Left lobe of liver (tissue), 2 donors: Measurements from ENCODE around the gene TAS2R40. TPM values are rescaled to one million over a fixed set of nuclear protein-coding genes. Genes with fewer than 3 reads are reported as not detected.
"Not testable (repeated sequence)": the region's sequence is repeated elsewhere in the genome, so short reads cannot be mapped to it uniquely, and the experiment has no call there.

Experiments
- ATAC-seq: fragments of 200-7000 bp; cut with Tn5 transposase; one replicate; pipeline ENCODE4 v1.9.1; 2020; ENCODE audit warnings: mild to moderate bottlenecking, moderate library complexity
- DNase-seq: peaks from one replicate; pipeline ENCODE4 v3.0.0-alpha.2; 2020; ENCODE audit warnings: low spot score
- total RNA-seq: library from RNA; stranded (reverse); gene quantifications from one replicate; pipeline ENCODE4 v1.2.1, GENCODE V29; 2021
- donor health status: DM: no; HTN: no; CAD: no; lungs with moderate emphysema.
- donor health status: DM: no; HTN: yes; CAD: no.

The TAS2R40 gene
- total RNA-seq: not detected

DNA sequence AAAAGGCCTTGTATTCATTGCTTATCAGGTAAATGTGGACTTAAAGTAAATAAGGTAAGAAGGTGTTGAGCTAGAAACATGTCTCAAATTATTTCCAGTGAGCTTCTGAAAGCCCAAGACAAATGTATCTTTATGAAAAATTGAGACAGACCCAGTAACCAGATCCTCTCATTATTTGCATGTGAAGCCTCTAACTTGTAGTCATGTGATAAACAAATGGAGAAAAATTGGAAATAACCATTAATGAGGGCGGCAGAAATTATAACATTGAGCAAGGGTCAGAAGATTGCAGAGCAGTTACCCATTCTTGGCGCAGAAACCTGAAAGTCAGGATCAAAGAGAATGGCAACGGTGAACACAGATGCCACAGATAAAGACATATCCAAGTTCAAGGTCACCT is at the start of gene TAS2R40:
TAS2R40 (plus strand) TSS at position 301 of the 400 bp plus-strand sequence; CDS start at position 343, 42 bp downstream.
- DNase-seq (no peak), ATAC-seq (no peak)

DNA sequence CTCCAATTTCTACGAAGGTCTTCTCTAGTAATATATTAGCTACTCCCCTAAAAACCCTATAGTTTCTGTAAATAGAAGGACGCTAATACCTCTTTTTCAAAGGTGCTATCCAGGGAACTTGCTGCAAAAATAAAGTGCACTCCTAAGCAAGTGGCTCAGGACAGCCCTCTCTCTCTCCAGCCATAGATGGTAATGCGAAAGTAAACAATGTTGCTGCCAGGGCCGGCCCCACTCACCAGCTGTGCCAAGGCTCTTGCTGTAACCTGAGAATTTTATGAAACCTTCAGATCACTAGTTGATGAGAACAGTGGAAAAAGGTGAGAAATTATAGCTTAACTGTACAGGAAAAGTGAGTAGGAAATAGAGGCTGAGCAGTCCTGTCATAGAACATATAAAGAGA is 49.5 kb upstream of the TAS2R40 start:
- ATAC-seq (peak; percentile 100), DNase-seq (peak; percentile 82)

DNA sequence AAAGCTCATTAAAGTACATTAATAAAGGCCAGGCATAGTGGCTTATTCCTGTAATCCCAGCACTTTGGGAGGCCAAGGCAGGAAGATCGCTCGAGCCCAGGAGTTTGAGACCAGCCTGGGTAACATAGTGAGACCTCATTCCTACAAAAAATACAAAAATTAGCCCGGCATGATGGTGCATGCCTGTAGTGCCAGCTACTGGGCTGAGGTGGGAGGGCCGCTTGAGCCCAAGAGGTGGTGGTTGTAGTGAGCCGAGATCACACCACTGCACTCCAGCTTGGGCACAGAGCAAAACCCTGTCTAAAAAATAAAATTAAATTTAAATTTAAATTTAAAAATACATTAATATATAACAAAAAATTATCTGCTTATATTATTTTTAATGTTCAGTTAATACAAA is 45.7 kb upstream of the TAS2R40 start:
- ATAC-seq (no peak), DNase-seq (no peak)

DNA sequence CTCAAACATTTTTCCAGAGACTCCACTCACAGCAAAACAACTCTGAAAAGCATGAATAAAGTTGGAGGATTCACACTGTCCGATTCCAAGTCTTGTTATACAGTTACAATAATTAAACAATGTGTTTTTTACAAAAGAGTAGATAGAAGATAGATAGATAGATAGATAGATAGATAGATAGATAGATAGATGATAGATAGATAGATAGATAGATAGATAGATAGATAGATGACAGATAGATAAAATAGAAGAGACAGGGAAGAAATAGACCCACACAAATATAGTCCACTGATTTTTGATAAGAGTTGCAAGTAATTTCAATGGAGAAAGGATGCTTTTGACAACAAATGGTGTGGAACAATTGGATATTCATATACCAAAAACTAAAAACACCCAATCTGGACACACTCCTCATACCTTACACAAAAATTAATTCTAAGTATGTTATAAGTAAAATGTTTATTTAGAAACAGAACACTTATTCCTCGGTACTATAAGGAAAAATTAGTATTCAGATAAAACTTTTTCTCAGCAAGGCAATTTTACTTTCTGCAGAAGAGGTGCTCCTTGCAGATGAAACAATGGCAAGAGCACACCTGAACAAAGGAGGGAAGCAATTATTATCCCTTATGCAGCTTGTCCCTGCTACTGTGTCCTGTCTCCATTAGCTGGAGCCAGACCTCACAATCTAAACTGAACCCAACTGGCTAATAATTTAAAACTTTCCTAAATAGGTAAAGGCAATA is 44.3 kb upstream of the TAS2R40 start:
- DNase-seq (no peak), ATAC-seq (no peak)

DNA sequence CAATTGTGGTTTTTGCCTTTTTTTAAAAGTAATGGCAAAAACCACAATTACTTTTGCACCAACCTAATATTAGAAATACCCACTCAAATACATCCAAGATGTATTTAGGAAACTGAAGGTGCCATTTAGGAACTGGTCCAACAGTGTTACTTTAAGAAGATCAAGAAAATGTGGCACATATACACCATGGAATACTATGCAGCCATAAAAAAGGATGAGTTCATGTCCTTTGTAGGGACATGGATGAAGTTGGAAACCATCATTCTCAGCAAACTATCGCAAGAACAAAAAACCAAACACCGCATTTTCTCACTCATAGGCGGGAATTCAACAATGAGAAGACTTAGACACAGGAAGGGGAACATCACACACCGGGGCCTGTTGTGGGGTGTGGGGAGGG is 41.1 kb upstream of the TAS2R40 start:
- ATAC-seq, DNase-seq: not testable (repeated sequence)

DNA sequence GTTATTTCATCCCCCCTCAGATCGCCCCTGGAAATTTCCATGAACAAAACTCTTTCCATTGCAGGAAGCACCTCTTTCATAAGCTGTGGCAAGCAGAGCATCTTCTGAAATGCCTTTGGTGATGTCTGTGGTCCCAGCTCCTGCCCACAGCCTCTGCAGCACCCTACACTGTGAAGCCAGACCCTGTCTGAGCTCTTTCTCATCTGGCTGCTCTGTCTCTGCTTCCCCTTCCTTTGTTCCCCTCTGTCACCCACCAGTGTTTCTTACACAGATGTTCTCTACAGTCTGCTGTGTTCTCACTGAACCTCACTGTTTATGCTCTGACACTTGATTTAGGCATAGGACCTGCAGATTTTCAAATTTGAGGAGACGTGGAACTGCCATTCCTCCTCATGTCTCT is 40.5 kb upstream of the TAS2R40 start:
- ATAC-seq (no peak), DNase-seq (no peak)

DNA sequence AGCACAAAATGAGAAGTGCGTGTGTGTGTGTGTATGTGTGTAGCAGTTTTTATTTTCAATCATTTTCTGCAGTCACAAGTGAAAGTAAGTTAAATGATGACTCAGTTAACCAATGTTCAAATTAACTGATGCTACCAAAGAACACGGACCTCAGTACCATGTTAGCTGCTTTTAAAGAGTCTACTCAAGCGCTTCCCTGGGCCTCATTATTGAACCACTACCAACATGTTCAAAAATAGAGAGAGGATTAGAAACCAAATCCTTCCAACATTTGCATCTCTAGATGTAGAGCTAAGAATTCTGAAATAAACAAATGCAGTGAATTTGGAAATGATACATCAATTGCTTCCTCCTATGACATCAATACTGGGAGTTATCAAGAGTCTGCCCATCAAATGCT is 38.8 kb upstream of the TAS2R40 start, which contains the start of gene TAS2R39:
TAS2R39 (plus strand) TSS at position 396 of the 400 bp plus-strand sequence; CDS start at position 396, 0 bp downstream.
- DNase-seq (no peak), ATAC-seq (no peak)

DNA sequence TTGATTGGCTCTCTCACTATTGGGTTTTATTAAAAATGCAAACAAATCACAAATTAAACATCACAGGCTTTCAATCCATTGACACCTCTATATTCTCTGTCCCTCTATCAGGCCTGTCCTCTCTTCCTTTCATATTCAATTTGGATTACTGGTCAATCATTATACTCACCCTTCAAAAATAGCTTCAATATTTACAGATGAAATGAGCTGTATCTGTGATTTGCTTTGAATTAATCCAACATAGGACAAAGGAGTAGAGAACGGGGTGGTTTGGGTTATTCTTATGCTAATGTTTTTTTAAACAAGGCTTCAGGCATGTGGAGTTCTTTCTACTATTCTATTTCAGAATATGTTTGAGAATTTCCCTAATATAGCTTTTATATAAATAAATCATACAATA is 36.3 kb upstream of the TAS2R40 start:
- DNase-seq (no peak), ATAC-seq (no peak)

DNA sequence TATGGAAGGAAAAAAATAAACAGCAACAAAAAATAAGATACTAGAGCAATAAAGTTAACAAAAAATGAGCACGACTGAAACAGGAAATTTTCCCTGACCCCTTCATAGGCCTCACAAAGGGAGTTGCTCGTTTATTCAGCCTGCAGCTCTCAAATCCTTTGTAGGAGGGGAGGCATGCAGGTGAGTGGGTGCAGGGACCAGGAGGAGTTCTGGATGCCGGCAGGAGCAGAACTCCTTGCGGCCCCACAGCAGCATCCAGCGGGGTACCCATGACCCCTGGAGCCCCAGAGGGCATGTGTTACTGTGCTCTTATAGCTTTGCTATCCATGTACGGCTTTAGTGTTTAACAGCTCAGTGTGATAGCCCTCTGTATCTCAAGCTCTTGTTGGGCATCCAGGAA is 32.8 kb upstream of the TAS2R40 start:
- ATAC-seq (no peak), DNase-seq (no peak)

DNA sequence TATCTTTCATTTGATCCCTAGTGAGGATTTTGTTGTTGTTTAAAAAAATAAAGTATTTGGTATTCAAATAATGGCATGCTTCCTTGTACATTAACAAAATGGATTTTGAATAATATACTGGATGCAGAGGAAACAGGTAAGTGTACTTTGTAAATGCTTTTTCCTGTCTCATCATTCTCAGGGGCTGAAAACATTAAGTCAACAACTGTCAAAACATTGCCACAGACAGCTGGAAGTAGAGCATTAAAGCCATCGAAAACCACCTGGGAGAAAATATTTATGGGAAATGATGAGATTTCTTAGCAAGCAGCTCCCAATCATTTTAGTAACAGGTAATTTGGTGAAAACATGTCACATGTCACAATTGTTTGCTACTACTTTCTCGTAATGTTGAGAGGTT is 28.0 kb upstream of the TAS2R40 start:
- no peak for DNase-seq
- no peak for ATAC-seq

DNA sequence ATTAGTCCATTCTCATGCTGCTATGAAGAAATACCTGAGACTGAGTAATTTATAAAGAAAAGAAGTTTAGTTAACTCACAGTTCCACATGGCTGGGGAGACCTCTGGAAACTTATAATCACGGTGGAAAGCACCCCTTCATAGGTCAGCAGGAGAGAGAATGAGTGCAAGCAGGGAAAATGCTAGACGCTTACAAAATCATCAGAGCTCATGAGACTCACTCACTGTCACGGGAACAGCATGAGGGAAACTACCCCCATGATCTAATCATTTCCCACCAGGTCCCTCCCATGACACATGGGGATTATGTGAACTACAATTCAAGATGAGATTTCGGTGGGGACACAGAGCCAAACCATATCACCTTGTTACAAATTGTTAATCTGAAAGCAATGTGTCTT is 22.8 kb upstream of the TAS2R40 start:
- no peak for ATAC-seq
- no peak for DNase-seq

DNA sequence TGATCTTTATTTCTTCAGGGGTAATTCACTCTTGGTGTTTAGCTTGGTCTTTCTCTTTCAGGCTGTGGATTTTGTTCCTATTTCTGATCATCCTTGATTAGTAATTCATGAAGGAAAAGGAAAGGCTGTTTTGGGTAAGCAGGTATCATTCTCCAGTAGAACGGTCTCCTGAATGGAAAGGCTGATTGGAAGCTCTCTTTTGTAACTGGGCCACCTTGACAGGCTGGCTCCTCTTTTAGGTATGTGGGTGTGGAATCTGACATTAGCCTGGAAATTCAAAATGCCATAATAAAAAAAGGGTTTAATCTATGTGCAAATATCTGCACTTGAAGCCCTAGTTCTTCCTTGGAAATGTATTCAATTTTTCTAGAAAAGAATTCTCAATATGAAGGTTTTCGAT is 19.7 kb upstream of the TAS2R40 start:
- ATAC-seq (no peak), DNase-seq (no peak)

DNA sequence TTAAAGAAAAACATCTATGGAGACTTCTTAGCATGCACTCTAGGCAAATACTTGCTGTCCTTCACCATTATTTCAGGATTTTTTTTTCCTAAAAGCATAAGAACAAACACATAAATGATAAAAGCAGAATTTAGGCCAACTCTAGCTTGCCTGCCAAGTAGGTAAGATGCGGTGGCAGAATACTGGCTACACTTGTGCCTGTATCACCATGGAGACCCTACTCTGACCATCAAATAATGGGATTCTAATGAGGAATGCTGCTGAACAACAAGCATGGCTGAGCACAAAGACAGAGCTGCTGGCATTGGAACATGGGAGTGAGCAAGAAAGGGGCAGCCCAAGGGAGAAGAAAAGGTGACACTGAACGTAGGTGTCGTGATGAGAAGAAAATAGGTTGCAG is 18.5 kb upstream of the TAS2R40 start:
- no peak for DNase-seq

DNA sequence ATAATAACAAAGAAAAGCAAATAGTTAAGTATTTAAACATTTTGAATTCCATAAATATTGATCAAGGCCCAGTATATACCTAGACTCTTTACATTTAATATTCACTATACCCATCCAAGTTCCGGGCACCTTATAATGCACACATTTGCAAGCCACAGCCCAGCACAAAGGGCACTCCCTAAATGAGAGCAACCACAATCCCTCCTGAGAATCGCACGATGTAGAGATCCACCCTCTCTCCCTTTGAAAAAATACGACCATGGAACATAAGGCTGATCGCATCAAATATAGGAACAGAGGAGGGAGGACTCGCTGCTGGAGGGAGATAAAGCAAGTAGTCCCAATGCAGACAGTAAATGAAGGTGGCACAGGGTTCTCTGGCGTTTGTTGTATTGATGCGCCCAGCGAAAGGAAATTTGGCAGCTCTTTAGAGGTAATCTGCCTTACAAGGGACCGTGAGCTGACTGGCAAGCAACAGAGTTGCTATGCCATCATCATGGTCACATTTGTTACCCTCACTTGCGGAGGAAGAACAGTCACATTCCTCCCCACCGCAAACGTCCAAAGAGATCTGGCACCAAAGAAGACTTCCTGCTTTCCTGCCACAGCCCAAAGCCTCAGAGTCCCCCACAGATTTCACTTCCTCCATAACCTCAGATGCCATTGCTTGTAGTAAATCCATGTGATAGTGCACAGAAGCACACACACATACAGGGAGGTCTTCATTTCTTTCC is 16.1 kb upstream of the TAS2R40 start:
- peak; percentile 33 for ATAC-seq
- DNase-seq: no peak

More for the DNA sequence above, 18.5 kb upstream of the TAS2R40 start:
- ATAC-seq: no peak

DNA sequence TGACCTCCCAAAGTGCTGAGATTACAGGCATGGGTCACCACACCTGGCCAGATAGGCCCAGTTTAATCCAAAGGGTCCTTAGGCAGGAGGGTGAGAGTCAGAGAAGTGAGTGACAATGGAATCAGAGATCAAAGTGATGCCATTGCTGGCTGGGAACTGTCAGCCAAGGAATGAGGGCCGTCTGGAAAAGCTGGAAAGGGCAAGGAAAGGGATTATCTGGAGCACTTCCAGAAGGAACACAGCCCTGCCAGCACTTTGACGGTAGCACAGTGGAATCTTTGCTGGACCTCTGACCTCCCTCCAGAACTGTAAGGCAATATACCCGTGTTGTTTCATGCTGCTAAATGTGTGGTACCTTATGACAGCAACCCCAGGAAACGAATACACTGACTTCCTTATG is 11.3 kb upstream of the TAS2R40 start:
- ATAC-seq (no peak), DNase-seq (no peak)

DNA sequence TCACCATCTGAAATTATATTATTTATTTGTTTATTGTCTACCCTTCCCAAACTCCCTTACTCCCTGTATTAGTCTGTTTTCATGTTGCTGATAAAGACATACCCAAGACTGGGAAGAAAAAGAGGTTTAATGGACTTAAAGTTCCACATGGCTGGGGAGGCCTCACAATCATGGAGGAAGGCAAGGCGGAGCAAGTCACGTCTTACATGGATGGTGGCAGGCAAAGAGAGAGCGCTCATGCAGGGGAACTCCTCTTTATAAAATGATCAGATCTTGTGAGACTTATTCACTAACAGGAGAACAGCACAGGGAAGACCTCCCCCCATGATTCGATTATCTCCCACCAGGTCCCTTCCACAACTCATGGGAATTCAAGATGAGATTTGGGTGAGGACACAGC is 8.4 kb upstream of the TAS2R40 start:
- DNase-seq, ATAC-seq: not testable (repeated sequence)

DNA sequence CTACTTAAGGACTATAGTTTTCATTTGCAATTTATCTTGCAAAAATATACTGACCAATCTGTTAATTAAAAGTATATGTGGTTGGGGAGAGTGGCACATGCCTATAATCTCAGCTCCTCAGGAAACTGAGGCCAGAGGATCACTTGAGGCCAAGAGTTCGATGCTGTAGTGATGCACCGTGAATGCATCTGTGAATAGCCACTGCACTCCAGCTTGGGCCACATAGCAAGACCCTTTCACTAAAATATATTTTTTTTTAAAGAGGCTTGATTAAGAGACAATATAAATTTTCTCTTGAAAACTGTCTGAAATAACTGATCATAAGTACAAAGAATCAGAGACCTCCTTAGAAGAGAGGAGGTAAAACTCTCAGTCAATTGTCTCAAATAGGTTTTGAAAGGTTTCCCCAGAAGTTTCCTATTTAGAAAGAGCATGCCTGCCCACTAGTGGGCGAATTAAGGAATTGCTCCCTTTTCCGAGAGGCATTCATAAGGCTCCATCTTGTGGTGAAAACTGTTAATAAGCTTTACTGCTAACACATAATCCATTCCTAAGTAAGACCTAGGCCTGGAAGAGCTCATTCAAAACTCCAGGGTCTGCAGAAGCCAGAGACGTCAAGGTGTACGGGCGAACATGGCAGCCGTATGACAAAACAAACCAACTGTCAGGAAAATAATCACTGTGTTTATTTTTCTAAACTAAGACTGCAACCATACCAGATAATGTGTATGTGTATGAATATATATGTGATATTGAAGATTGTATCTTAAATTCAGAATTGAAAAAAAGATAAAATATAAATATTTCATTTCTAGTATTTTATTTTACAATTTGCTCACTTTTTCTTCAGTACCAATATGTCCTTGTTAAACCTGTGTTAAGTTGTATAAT is 6.8 kb upstream of the TAS2R40 start:
- DNase-seq (no peak), ATAC-seq (peak; percentile 100)

DNA sequence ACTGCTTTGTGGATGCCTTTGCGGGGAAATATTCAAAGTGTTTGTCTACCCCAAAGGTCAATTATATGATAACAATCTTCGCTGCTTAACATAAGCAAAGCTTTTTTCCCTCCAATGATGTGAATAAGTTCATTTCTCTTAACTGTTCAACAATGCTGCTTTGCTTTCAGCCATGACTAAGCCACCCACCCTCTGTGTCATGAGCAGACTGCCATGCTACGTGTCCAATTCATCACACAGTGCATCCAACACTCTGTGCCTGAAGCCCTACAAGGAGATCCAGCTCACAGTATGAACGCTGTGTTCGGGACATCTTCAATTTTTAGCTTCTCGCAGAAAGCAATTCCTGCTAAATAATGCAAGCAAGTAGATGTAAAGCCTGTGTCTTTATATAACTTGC is 5.7 kb upstream of the TAS2R40 start:
- no peak for DNase-seq
- ATAC-seq: no peak

DNA sequence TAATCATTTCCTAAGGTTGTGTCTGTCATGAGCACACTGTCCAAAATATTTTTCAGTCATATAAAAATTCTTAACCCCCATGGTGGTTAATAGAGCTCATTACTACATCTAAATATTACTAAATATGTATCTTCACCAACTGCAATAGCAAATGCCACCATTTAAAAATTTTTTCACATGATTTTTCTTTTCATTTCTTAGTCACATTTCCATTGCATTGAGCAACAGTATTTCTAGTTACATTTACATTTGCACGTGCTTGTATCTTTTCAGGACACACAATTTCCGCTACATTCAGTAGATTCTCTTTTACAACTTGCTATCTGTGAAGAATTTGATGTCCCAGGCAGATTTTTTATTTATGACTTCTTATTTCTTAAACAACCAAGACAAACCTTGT is 5.2 kb upstream of the TAS2R40 start:
- DNase-seq (no peak), ATAC-seq (no peak)

DNA sequence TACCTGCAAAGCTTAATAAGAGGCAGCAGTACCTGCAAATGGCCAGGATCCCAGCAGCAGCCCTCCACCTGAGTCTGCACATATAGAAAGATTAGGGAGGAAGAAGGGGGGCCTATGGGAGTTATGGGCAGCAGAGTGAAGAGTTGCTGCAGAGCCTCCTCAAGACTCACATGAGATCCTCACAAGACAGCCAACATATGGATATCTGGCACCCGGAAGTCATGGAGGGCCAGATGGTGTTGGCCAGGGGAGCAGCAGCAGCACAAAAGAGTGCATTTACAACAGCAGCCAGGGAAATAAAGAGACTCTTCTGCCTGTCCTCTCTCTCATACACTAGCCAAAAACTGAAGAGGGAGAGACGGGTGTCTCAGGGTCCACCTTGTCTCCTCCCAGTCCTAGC is 4.0 kb upstream of the TAS2R40 start:
- DNase-seq (no peak), ATAC-seq (no peak)

DNA sequence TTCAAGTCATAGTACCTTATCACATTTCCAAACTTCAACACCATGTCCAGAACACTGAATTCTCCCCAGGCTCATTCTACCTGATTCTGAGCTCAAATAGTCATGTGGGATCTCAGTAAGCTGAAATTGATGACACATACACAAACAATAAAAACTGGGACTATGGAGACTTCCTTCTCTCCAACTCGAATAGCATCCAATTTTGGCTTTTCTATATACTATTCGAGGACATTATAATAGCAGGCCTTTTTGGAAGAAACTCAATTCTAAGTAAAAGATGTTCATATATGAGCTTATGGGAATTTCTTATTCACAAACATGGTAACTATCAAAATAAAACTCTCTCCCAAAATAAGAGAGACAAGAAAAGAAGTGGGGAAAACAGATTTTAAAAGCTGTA is 551 bp upstream of the TAS2R40 start:
- ATAC-seq (no peak), DNase-seq (no peak)
